ENCODE measurements around the gene CDKAL1.

GRCh38 chr6:21091411-21091810, 557.2 kb downstream of the CDKAL1 start:
- TF ChIP-seq MAX (IDR thresholded peaks at IDR 0.05) = no peak
- TF ChIP-seq CREB1 (IDR thresholded peaks at IDR 0.05; ENCODE audit: low read depth) = no peak
- TF ChIP-seq EP300 (IDR thresholded peaks at IDR 0.05; ENCODE audit: borderline replicate concordance) = no peak
- no peak for TF ChIP-seq TAF1 (IDR thresholded peaks at IDR 0.05; ENCODE audit: low read depth)
